Epithelial cell of esophagus (primary cell): ENCODE measurements around the gene N4BP2L1.
A peak's percentile ranks its signal among the peaks of the same experiment; 100 is the strongest.
"Not testable (repeated sequence)": the region's sequence is repeated elsewhere in the genome, so short reads cannot be mapped to it uniquely, and the experiment has no call there.

Source experiments
- DNase-seq: peaks from one replicate; pipeline ENCODE4 v3.0.0; 2010; ENCODE audit warnings: low read depth
- H3K4me3 ChIP-seq: 2 replicates; pipeline ENCODE4 v1.5.1; 2011; ENCODE audit warnings: mild to moderate bottlenecking, low read length, control low read depth
- CTCF ChIP-seq: IDR thresholded peaks from 2 replicates; pipeline ENCODE4 v1.5.1; 2011; ENCODE audit warnings: low read depth, mild to moderate bottlenecking, low read length, control low read depth, inconsistent platforms; ENCODE audit not compliant: insufficient read depth; ENCODE audit errors: missing control alignments

The N4BP2L1 gene

GRCh38 chr13:32381539-32381938, 46.4 kb downstream of the N4BP2L1 start:
- no peak overlapping the region for H3K4me3 ChIP-seq
- peak; percentile 76 for TF ChIP-seq CTCF
- peak; percentile 48 for DNase-seq

GRCh38 chr13:32378012-32378411, 49.9 kb downstream of the N4BP2L1 start:
- H3K4me3 ChIP-seq = no peak overlapping the region
- no peak for DNase-seq
- no peak for TF ChIP-seq CTCF

- H3K4me3 ChIP-seq = no peak overlapping the region
- no peak for TF ChIP-seq CTCF
- no peak for DNase-seq
Observed at GRCh38 chr13:32376642-32377415, 51.1 kb downstream of the N4BP2L1 start.

GRCh38 chr13:32370805-32371204, 57.1 kb downstream of the N4BP2L1 start:
- TF ChIP-seq CTCF = no peak
- no peak overlapping the region for H3K4me3 ChIP-seq
- no peak for DNase-seq

GRCh38 chr13:32362574-32362973, 65.4 kb downstream of the N4BP2L1 start:
- no peak for TF ChIP-seq CTCF
- no peak for DNase-seq
- no peak overlapping the region for H3K4me3 ChIP-seq

GRCh38 chr13:32355935-32356334, 72.0 kb downstream of the N4BP2L1 start:
- not testable (repeated sequence) for DNase-seq

GRCh38 chr13:32354040-32354439, 73.9 kb downstream of the N4BP2L1 start:
- no peak overlapping the region for H3K4me3 ChIP-seq
- DNase-seq = no peak
- TF ChIP-seq CTCF = no peak

More at GRCh38 chr13:32355935-32356334, 72.0 kb downstream of the N4BP2L1 start:
- not testable (repeated sequence) for H3K4me3 ChIP-seq

- not testable (repeated sequence) for H3K4me3 ChIP-seq, DNase-seq
Observed at GRCh38 chr13:32350839-32351441, 77.0 kb downstream of the N4BP2L1 start.
